Keratinocyte (primary cell): ENCODE measurements around the gene AGER. TPM values are rescaled to one million over a fixed set of nuclear protein-coding genes. Genes with fewer than 3 reads are reported as not detected.

Experiments used
- DNase-seq: peaks from one replicate; pipeline ENCODE4 v3.0.0-alpha.2; 2011; ENCODE audit warnings: low read depth, missing footprints, low spot score
- FAIRE-seq: peaks from 2 replicates; lab custom pipeline; 2011; peaks lifted over from hg19 to GRCh38; lab: Jason Lieb, UNC
- H2AFZ ChIP-seq: 2 replicates; pipeline ENCODE4 v1.6.0; 2012; ENCODE audit warnings: low read length, control low read depth, inconsistent platforms; ENCODE audit not compliant: control insufficient read depth
- H3K27ac ChIP-seq: 2 replicates; pipeline ENCODE4 v1.5.1; 2011; ENCODE audit warnings: low read length; ENCODE audit not compliant: control insufficient read depth, insufficient read depth
- H3K27me3 ChIP-seq: 3 replicates; pipeline ENCODE4 v1.6.0; 2011; ENCODE audit warnings: low read length; ENCODE audit not compliant: control insufficient read depth, insufficient read depth; ENCODE audit errors: extremely low read depth
- H3K36me3 ChIP-seq, 2 experiments: 2 replicates in 1 of 2; 3 replicates in 1 of 2; pipeline ENCODE4 v1.5.1; 2011; ENCODE audit warnings: low read length in 2 of 2, mild to moderate bottlenecking in 1 of 2; ENCODE audit not compliant: control insufficient read depth in 2 of 2, insufficient read depth in 2 of 2; ENCODE audit errors: extremely low read depth in 1 of 2
- H3K4me1 ChIP-seq: 3 replicates; pipeline ENCODE4 v1.5.1; 2011; ENCODE audit warnings: low read length; ENCODE audit not compliant: control insufficient read depth, insufficient read depth; ENCODE audit errors: extremely low read depth
- H3K4me2 ChIP-seq: 3 replicates; pipeline ENCODE4 v1.6.0; 2011; ENCODE audit warnings: low read depth, low read length; ENCODE audit not compliant: control insufficient read depth, insufficient read depth; ENCODE audit errors: extremely low read depth
- H3K4me3 ChIP-seq, 3 experiments: fragments of 200-600 bp in 1 of 3; sonication (generic) in 1 of 3; 2 replicates in 2 of 3; 3 replicates in 1 of 3; pipeline ENCODE4 v1.5.1; 2011 to 2016; ENCODE audit warnings: low read length in 3 of 3, mild to moderate bottlenecking in 3 of 3, control low read depth in 2 of 3, inconsistent platforms in 1 of 3, low read depth in 1 of 3, mixed read lengths in 1 of 3, mixed run types in 1 of 3, moderate library complexity in 1 of 3; ENCODE audit not compliant: control insufficient read depth in 2 of 3, insufficient read depth in 2 of 3; ENCODE audit errors: extremely low read depth in 1 of 3
- H3K79me2 ChIP-seq: 2 replicates; pipeline ENCODE4 v1.6.0; 2012; ENCODE audit warnings: low read length; ENCODE audit not compliant: control insufficient read depth, insufficient read depth
- H3K9ac ChIP-seq: 3 replicates; pipeline ENCODE4 v1.6.0; 2011; ENCODE audit warnings: low read length; ENCODE audit not compliant: control insufficient read depth, insufficient read depth; ENCODE audit errors: extremely low read depth
- H3K9me1 ChIP-seq: 3 replicates; pipeline ENCODE4 v1.6.0; 2011; ENCODE audit warnings: low read length; ENCODE audit not compliant: control insufficient read depth, insufficient read depth; ENCODE audit errors: extremely low read depth
- H3K9me3 ChIP-seq: 2 replicates; pipeline ENCODE4 v1.5.1; 2012; ENCODE audit warnings: low read depth, low read length; ENCODE audit not compliant: control insufficient read depth
- H4K20me1 ChIP-seq: 3 replicates; pipeline ENCODE4 v1.6.0; 2011; ENCODE audit warnings: low read length; ENCODE audit not compliant: control insufficient read depth, insufficient read depth; ENCODE audit errors: extremely low read depth
- EZH2 ChIP-seq: IDR thresholded peaks from one replicate; pipeline ENCODE4 v1.6.1; 2012; ENCODE audit warnings: inconsistent platforms, mild to moderate bottlenecking, low read length, moderate library complexity
- dilution Hi-C: fragments of 300-500 bp; cut with MboI; formaldehyde crosslinking; loops from one replicate; pipeline ENCODE4 v1.7.0; 2020; ENCODE audit warnings: low sequenced_read_pairs; ENCODE audit not compliant: extremely low pct_ligation_motif_present
- polyA plus RNA-seq, 5 experiments: library from polyadenylated mRNA; depleted of rRNA in 3 of 5; stranded (reverse) in 3 of 5; stranded (forward) in 1 of 5; unstranded in 1 of 5; fragments of >200 nt; gene quantifications; 1 replicate in 1 of 5; 2 replicates in 3 of 5; 3 replicates in 1 of 5; pipeline versions ENCODE4 v1.2.1 to v1.2.3, GENCODE V29; 2011 to 2012; ENCODE audit warnings: missing spikeins in 2 of 5, low read depth in 1 of 5, low replicate concordance in 1 of 5
- TF ChIP-seq, protein P1 (sequence below), 3 experiments: IDR thresholded peaks in 1 of 3; conservative IDR thresholded peaks in 1 of 3; optimal IDR thresholded peaks in 1 of 3; 2 replicates in 2 of 3; 3 replicates in 1 of 3; pipeline versions ENCODE3 to v1.5.1; 2011; ENCODE audit warnings: low read length in 3 of 3, mild to moderate bottlenecking in 3 of 3, moderate library complexity in 2 of 3, control low read depth in 1 of 3, inconsistent platforms in 1 of 3; ENCODE audit not compliant: insufficient read depth in 2 of 3; ENCODE audit errors: extremely low read depth in 1 of 3

The AGER gene
- polyA plus RNA-seq, 1 donor (not counting 4 experiments of a cell fraction or from before 2014, with no cell fraction given), result 2.4 TPM

- no peaks in the 10 kb centered on the region for H3K9me3 ChIP-seq
Observed at GRCh38 chr6:32182555-32182981, 1.5 kb downstream of the AGER start.

GRCh38 chr6:32181915-32182529 lies 2.0 kb downstream of the AGER start:
- H3K4me1 ChIP-seq, result peaks cover 10% of the 10 kb centered on the region
- dilution Hi-C loops, result no loop called here
- FAIRE-seq (no peak), DNase-seq (no peak)
- H3K9me3 ChIP-seq, result no peaks in the 10 kb centered on the region
- no peak overlapping the region for H2AFZ ChIP-seq
- no peak overlapping the region for H3K4me2 ChIP-seq
- peaks cover 13 to 14% of the 10 kb centered on the region in 2 experiments for H3K36me3 ChIP-seq
- TF ChIP-seq, protein P1, sequence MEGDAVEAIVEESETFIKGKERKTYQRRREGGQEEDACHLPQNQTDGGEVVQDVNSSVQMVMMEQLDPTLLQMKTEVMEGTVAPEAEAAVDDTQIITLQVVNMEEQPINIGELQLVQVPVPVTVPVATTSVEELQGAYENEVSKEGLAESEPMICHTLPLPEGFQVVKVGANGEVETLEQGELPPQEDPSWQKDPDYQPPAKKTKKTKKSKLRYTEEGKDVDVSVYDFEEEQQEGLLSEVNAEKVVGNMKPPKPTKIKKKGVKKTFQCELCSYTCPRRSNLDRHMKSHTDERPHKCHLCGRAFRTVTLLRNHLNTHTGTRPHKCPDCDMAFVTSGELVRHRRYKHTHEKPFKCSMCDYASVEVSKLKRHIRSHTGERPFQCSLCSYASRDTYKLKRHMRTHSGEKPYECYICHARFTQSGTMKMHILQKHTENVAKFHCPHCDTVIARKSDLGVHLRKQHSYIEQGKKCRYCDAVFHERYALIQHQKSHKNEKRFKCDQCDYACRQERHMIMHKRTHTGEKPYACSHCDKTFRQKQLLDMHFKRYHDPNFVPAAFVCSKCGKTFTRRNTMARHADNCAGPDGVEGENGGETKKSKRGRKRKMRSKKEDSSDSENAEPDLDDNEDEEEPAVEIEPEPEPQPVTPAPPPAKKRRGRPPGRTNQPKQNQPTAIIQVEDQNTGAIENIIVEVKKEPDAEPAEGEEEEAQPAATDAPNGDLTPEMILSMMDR (optimal IDR thresholded peaks at IDR 0.05 in 1 of 3, IDR thresholded peaks at IDR 0.05 in 1 of 3, conservative IDR thresholded peaks at IDR 0.05 in 1 of 3; ENCODE audit: extremely low read depth in 1 of 3, insufficient read depth in 2 of 3, low read length in 3 of 3), result no peak
- TF ChIP-seq EZH2, result no peak
- H3K9me1 ChIP-seq, result no peaks in the 10 kb centered on the region
- no peak overlapping the region for H3K27ac ChIP-seq
- H3K9ac ChIP-seq, result no peak overlapping the region
- H3K27me3 ChIP-seq, result no peaks in the 10 kb centered on the region
- no peak overlapping the region for H3K4me3 ChIP-seq
- H4K20me1 ChIP-seq, result no peaks in the 10 kb centered on the region
- peaks cover 7% of the 10 kb centered on the region for H3K79me2 ChIP-seq

More at GRCh38 chr6:32182555-32182981, 1.5 kb downstream of the AGER start:
- H3K4me1 ChIP-seq, result peaks cover 6% of the 10 kb centered on the region
- DNase-seq, result no peak
- H2AFZ ChIP-seq, result no peak overlapping the region
- dilution Hi-C loops, result no loop called here
- H3K27ac ChIP-seq, result no peak overlapping the region
- H3K27me3 ChIP-seq, result no peaks in the 10 kb centered on the region
- H4K20me1 ChIP-seq, result no peaks in the 10 kb centered on the region
- H3K4me2 ChIP-seq, result no peak overlapping the region
- H3K79me2 ChIP-seq, result peaks cover 7% of the 10 kb centered on the region
- no peak for FAIRE-seq
- H3K9ac ChIP-seq, result no peak overlapping the region
- peaks cover 18 to 19% of the 10 kb centered on the region in 2 experiments for H3K36me3 ChIP-seq
- H3K4me3 ChIP-seq, result no peak overlapping the region
- no peaks in the 10 kb centered on the region for H3K9me1 ChIP-seq
- TF ChIP-seq, protein P1 (optimal IDR thresholded peaks at IDR 0.05 in 1 of 3, IDR thresholded peaks at IDR 0.05 in 1 of 3, conservative IDR thresholded peaks at IDR 0.05 in 1 of 3; ENCODE audit: extremely low read depth in 1 of 3, insufficient read depth in 2 of 3, low read length in 3 of 3), result no peak
- no peak for TF ChIP-seq EZH2
